Neural crest cell (in vitro differentiated cells): ENCODE measurements around the gene TPM2. TPM values are rescaled to one million over a fixed set of nuclear protein-coding genes. Genes with fewer than 3 reads are reported as not detected.

Source experiments
- DNase-seq: peaks from one replicate; pipeline ENCODE4 v3.0.0; 2021; ENCODE audit warnings: low read depth, mixed read lengths, low spot score
- H3K27ac Mint-ChIP-seq: one replicate; pipeline ENCODE4 v1.8.0; 2021; ENCODE audit warnings: mild to moderate bottlenecking, mixed read lengths; ENCODE audit not compliant: unreplicated experiment
- H3K27me3 Mint-ChIP-seq: 2 replicates; pipeline ENCODE4 v1.8.0; 2021; ENCODE audit warnings: low read depth, mild to moderate bottlenecking, mixed read lengths
- H3K36me3 Mint-ChIP-seq: 2 replicates; pipeline ENCODE4 v1.8.0; 2021; ENCODE audit warnings: low read depth, mild to moderate bottlenecking, mixed read lengths
- H3K4me1 Mint-ChIP-seq: 2 replicates; pipeline ENCODE4 v1.8.0; 2021; ENCODE audit warnings: mixed read lengths
- H3K4me3 Mint-ChIP-seq: one replicate; pipeline ENCODE4 v1.8.0; 2021; ENCODE audit warnings: mild to moderate bottlenecking, mixed read lengths
- H3K9me3 Mint-ChIP-seq: 2 replicates; pipeline ENCODE4 v1.8.0; 2021; ENCODE audit warnings: mixed read lengths
- CTCF ChIP-seq: fragments of 200-600 bp; sonication (generic); conservative IDR thresholded peaks from 2 replicates; pipeline ENCODE4 v1.5.0; 2021; ENCODE audit warnings: antibody characterized with exemption, mild to moderate bottlenecking
- total RNA-seq: library from RNA; stranded (reverse); gene quantifications from 2 replicates; pipeline ENCODE4 v1.2.1, GENCODE V29; 2021

Gene TPM2
- total RNA-seq, 1 donor from 2014 or later: 159 TPM

GRCh38 chr9:35691757-35692301 lies 2.1 kb upstream of the TPM2 start:
- Mint-ChIP-seq H3K9me3 (no peaks in the 10 kb centered on the region), H3K36me3 (peaks cover 3% of the 10 kb centered on the region), H3K4me1 (peaks cover 33% of the 10 kb centered on the region), H3K27me3 (no peaks in the 10 kb centered on the region), H3K27ac (no peak overlapping the region), H3K4me3 (peak overlapping the region; percentile 94)
- no peak for DNase-seq
- TF ChIP-seq CTCF: no peak

GRCh38 chr9:35691334-35691650 lies 1.6 kb upstream of the TPM2 start:
- Mint-ChIP-seq H3K27me3 (no peaks in the 10 kb centered on the region), H3K4me1 (peaks cover 39% of the 10 kb centered on the region), H3K36me3 (peaks cover 3% of the 10 kb centered on the region), H3K27ac (peak overlapping the region; percentile 60), H3K4me3 (peak overlapping the region; percentile 94), H3K9me3 (no peaks in the 10 kb centered on the region)
- DNase-seq: no peak
- no peak for TF ChIP-seq CTCF

GRCh38 chr9:35690614-35691333 lies 1.0 kb upstream of the TPM2 start:
- H3K27me3 Mint-ChIP-seq: no peaks in the 10 kb centered on the region
- peak; percentile 31 for DNase-seq

GRCh38 chr9:35690294-35690613 lies 529 bp upstream of the TPM2 start:
- Mint-ChIP-seq H3K9me3 (no peaks in the 10 kb centered on the region), H3K27ac (no peak overlapping the region), H3K4me1 (peaks cover 41% of the 10 kb centered on the region), H3K36me3 (peaks cover 3% of the 10 kb centered on the region), H3K4me3 (peak overlapping the region; percentile 87), H3K27me3 (no peaks in the 10 kb centered on the region)
- no peak for DNase-seq
- TF ChIP-seq CTCF: no peak

More at GRCh38 chr9:35690614-35691333, 1.0 kb upstream of the TPM2 start:
- Mint-ChIP-seq H3K4me1 (peaks cover 41% of the 10 kb centered on the region), H3K27ac (no peak overlapping the region), H3K9me3 (no peaks in the 10 kb centered on the region), H3K36me3 (peaks cover 3% of the 10 kb centered on the region), H3K4me3 (peak overlapping the region; percentile 94)
- no peak for TF ChIP-seq CTCF

- H3K4me1 Mint-ChIP-seq: peaks cover 41% of the 10 kb centered on the region
- no peaks in the 10 kb centered on the region for H3K27me3 Mint-ChIP-seq
- TF ChIP-seq CTCF: no peak
- H3K4me3 Mint-ChIP-seq: peak overlapping the region; percentile 90
- no peaks in the 10 kb centered on the region for H3K9me3 Mint-ChIP-seq
- peak overlapping the region; percentile 71 for H3K27ac Mint-ChIP-seq
- H3K36me3 Mint-ChIP-seq: peaks cover 3% of the 10 kb centered on the region
- no peak for DNase-seq
Measured at GRCh38 chr9:35688558-35689541, 875 bp downstream of the TPM2 start.
